B cell (primary cell): ENCODE data around the gene ANKS6.

Experiments used
- CTCF ChIP-seq: fragments of 200-600 bp; IDR thresholded peaks from one replicate; pipeline ENCODE4 v1.8.0; 2022; ENCODE audit warnings: antibody characterized with exemption, mild to moderate bottlenecking
- EZH2 ChIP-seq: IDR thresholded peaks from 2 replicates; pipeline ENCODE4 v1.6.1; 2012; ENCODE audit warnings: borderline replicate concordance, low read depth, mild to moderate bottlenecking, moderate library complexity, low read length; ENCODE audit not compliant: insufficient read depth, poor library complexity, severe bottlenecking

DNA sequence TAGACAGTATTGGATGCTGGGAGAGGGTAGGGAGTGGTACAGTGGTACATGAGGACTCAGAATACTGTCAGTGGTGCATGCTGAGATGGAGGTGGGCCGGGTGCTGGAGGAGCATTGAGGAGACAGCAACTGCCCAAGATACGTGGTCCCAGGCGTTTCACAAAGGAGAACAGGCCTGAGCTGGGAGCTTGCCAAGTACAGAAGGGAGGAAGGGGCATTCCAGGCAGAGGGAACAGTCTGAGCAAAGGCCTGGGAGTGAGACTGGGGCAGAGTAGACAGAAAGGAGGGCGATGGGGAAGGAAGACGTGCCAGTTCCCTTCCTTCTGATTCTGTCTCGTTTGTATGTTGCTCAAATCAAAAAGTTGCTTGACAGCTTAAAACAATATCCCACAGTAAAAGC, 26.3 kb upstream of the ANKS6 start:
- no peak for TF ChIP-seq CTCF
- no peak for TF ChIP-seq EZH2
